Aorta (tissue), 5 donors: ENCODE results near the gene NEURL3. TPM values are rescaled to one million over a fixed set of nuclear protein-coding genes. Genes with fewer than 3 reads are reported as not detected.

Experiments
- ATAC-seq: fragments of 200-7000 bp; cut with Tn5 transposase; one replicate; pipeline ENCODE4 v1.9.1; 2022; ENCODE audit warnings: moderate library complexity; ENCODE audit not compliant: low FRiP score
- DNase-seq, 2 donors: peaks; one replicate each; pipeline ENCODE4 v3.0.0-alpha.2; 2020
- H3K27ac ChIP-seq, 2 donors: one replicate each; pipeline ENCODE4 v1.5.1; 2013; ENCODE audit warnings: low read length in 2 of 2, mild to moderate bottlenecking in 2 of 2, moderate library complexity in 2 of 2, control low read depth in 1 of 2, inconsistent platforms in 1 of 2, low read depth in 1 of 2
- H3K27me3 ChIP-seq, 2 donors: one replicate each; pipeline ENCODE4 v1.6.1; 2013; ENCODE audit warnings: control low read depth in 1 of 2, low read length in 1 of 2, mild to moderate bottlenecking in 1 of 2, moderate library complexity in 1 of 2; ENCODE audit not compliant: insufficient read depth in 2 of 2, control insufficient read depth in 1 of 2
- H3K36me3 ChIP-seq, 2 donors: one replicate each; pipeline ENCODE4 v1.6.1; 2013; ENCODE audit warnings: control low read depth in 1 of 2, low read length in 1 of 2, mild to moderate bottlenecking in 1 of 2; ENCODE audit not compliant: insufficient read depth in 2 of 2, control insufficient read depth in 1 of 2
- H3K4me1 ChIP-seq, 2 donors: one replicate each; pipeline ENCODE4 v1.6.1; 2013; ENCODE audit warnings: low read length in 2 of 2, control low read depth in 1 of 2, mild to moderate bottlenecking in 1 of 2, moderate library complexity in 1 of 2; ENCODE audit not compliant: insufficient read depth in 2 of 2, control insufficient read depth in 1 of 2
- H3K4me3 ChIP-seq, 2 donors: one replicate each; pipeline ENCODE4 v1.5.1; 2013; ENCODE audit warnings: low read length in 2 of 2, control low read depth in 1 of 2, mild to moderate bottlenecking in 1 of 2
- H3K9me3 ChIP-seq: one replicate; pipeline ENCODE4 v1.6.1; 2013; ENCODE audit warnings: mild to moderate bottlenecking, low read length; ENCODE audit not compliant: control insufficient read depth
- WGBS, 2 donors: extraction: QIAGEN DNeasy Blood & Tissue Kit; methylation state at CpG; one replicate each; pipeline ENCODE4 v1.1.7; 2013; 5-methylcytosine and 5-hydroxymethylcytosine counted together
- intact Hi-C, 2 donors: fragments of 100-400 bp; cut with DNase I; formaldehyde crosslinking; loops; one replicate each; pipeline versions ENCODE4 v1.14.2 to v1.15.0; 2022
- polyA plus RNA-seq, 2 donors: library from polyadenylated mRNA; stranded (reverse); fragments of 200-250 nt; gene quantifications; one replicate each; pipeline ENCODE4 v1.2.3, GENCODE V29; 2013
- total RNA-seq, 2 donors: library from RNA; stranded (reverse); fragmentation: NEBNext Ultra II Directional; extraction: Animal tissue kit (Norgen Biotek cat#: 25700); gene quantifications; one replicate each; pipeline ENCODE4 v1.2.1, GENCODE V29; 2021
- donor health status: healthy with polysubstance abuse.
- donor health status: Bipolar disorder and iron deficiency.
- donor health status: DM: no; HTN: no; CAD: no.
- donor health status: DM: no; HTN: no; CAD: no.
- donor health status: DM: yes; HTN: yes; CAD: no.

Gene NEURL3
- total and polyA plus RNA-seq, 4 donors, result 0.33 to 0.75 TPM; not detected in 2

DNA sequence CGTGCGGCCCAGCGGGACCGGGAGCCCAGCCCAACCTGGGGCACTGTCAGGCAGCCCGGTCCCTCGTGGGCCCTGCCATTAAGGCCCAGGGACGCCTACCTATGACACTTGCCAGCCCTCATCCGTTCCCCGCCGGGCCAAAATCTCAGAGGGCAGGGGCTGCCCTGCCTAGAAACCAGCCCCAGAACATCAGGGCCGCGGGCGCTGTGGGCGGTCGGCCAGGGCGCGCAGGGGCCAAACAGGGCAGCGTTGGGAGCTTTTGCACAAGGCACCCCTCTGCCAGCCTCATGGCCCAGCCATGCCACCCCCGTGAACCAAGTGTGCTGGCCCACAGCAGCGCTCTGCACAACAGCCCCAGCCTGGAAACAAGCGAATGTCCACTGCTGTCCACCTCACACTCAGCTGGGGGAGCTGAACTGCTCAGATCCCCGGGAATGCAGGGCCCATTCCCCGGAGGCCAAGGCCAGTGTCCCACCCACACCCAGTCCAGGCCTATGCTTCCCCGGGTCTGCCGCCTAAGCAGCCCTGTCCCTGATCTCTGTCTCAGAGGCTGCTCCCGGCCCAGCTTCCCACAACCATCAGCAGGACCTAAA lies 3.5 kb upstream of the NEURL3 start:
- intact Hi-C loops, result loop anchor here (1.0 to 10.0 kb wide), 9 partner anchors 38 to 514 kb away; partner anchors contain the start of genes SNRNP200 (in 2 of the 2), ANKRD36C (in 1 of the 2), ASTL (in 1 of the 2) and DUSP2 (in 1 of the 2)
- H3K27me3 ChIP-seq, result no peaks in the 10 kb centered on the region
- no peak overlapping the region for H3K4me3 ChIP-seq
- no peaks in the 10 kb centered on the region for H3K36me3 ChIP-seq
- DNase-seq (peak in 1 of 2 donors; percentile 48), ATAC-seq (no peak)
- no peaks in the 10 kb centered on the region for H3K4me1 ChIP-seq
- 58 to 62% methylated on average over 26 of the region's 26 CpGs for WGBS, 2 donors
- no peak overlapping the region for H3K27ac ChIP-seq
- H3K9me3 ChIP-seq, result no peaks in the 10 kb centered on the region

DNA sequence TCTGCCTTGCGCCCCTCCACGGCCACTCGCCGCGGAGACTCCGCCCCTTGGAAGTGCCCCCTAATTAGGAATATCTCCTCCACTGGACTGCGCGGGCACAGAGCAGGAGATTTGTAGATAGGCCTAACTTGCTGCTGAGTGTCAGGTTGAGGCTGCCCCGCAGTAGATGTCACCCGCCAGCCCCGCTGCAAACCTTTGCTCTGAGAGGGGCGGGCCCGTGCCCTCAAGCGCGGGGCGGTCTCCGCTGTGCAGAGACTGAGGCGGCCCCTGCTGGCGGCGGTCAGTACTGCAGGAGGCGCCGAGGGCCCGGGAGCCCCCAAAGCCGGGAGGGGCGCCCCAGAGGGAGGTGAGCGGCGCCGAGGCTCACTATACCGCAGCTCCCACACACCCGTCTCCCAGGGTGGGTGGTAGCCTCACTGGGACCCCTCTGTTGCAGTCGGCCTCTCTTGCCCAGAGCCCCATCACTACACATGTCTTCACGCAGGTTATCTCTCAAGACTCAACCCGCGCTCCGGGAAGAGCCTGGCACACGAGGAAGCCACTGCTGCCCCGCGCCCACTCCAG lies 2.9 kb upstream of the NEURL3 start:
- no peak overlapping the region for H3K27ac ChIP-seq
- H3K4me1 ChIP-seq, result no peaks in the 10 kb centered on the region
- no peaks in the 10 kb centered on the region for H3K27me3 ChIP-seq
- intact Hi-C loops, result loop anchor here (2.0 to 10.0 kb wide), 8 partner anchors 37 to 513 kb away; partner anchors contain the start of genes SNRNP200 (in 2 of the 2), ANKRD36C (in 1 of the 2), ASTL (in 1 of the 2) and DUSP2 (in 1 of the 2)
- 7 to 8% methylated on average over 28 to 38 of the region's 38 CpGs for WGBS, 2 donors
- no peaks in the 10 kb centered on the region for H3K36me3 ChIP-seq
- peak; percentile 89 for ATAC-seq
- H3K9me3 ChIP-seq, result no peaks in the 10 kb centered on the region
- peak; percentile 84 to 93 for DNase-seq
- H3K4me3 ChIP-seq, result no peak overlapping the region

DNA sequence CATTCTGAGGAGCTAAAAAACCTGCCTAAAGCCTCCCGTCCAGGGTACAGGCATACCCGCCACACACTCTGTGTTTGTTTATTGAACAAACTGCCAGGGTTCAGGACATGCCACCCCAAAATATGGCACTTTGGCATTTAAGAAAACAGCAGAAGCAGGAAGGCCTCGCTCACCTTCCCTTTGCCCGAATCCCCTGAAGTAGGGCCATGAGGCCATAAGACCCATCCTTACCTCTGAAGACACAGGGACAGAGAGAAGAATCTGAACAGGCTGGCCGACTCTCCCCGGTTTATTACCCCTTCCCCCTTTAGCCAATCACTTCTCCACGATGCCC lies 1.7 kb upstream of the NEURL3 start:
- intact Hi-C loops, result loop anchor here (5.0 to 10.0 kb wide), 5 partner anchors 50 to 512 kb away; partner anchors contain the start of genes ANKRD36C (in 1 of the 2), ASTL (in 1 of the 2), DUSP2 (in 1 of the 2) and SNRNP200 (in 1 of the 2)
- Histone ChIP-seq H3K4me3 (no peak overlapping the region), H3K27me3 (no peaks in the 10 kb centered on the region), H3K27ac (no peak overlapping the region), H3K9me3 (no peaks in the 10 kb centered on the region), H3K4me1 (no peaks in the 10 kb centered on the region), H3K36me3 (no peaks in the 10 kb centered on the region)
- ATAC-seq, result no peak
- 93 to 97% methylated on average over 7 of the region's 7 CpGs for WGBS, 2 donors
- DNase-seq, result no peak

DNA sequence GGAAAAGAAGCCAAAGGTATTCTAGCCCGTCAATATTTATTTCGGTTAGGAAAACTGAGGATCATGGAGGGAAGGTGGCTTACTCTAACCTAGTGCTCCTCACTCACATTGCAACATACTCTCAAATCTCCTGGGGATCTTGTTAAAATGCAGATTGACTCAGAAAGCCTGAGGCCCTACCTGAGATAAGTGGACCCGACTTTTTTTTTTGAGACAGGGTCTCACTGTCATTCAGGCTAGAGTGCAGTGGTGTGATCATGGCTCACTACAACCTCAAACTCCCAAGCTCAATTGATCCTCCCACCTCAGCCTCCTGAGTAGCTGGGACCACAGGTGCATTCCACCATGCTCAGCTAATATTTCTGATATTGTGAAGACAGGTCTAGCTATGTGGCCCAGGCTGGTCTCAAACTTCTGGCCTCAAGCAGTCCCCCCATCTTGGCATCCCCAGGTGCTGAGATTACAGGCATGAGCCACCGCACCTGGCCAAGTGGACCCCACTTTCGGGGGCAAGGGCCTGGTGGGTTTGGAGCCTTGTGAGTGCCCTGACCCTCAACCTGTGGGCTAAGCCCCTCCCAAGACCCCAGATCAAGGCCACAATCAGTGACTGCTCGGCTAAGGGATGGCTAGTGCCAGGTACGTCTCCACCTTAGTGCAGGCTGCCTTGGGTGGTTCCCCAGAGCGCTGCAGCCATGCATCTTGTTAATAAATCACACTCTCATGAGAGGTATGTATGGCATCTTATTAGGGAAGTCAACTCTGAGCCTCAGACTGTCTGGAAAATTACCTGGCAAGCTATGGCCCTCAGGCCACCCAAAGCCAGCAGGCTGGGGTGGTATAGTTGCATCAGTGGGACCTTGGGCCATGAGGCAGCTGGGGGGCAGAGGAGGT lies 1.1 kb upstream of the NEURL3 start:
- Histone ChIP-seq H3K27ac (no peak overlapping the region), H3K9me3 (no peaks in the 10 kb centered on the region), H3K36me3 (no peaks in the 10 kb centered on the region), H3K4me1 (no peaks in the 10 kb centered on the region), H3K27me3 (no peaks in the 10 kb centered on the region), H3K4me3 (no peak overlapping the region)
- DNase-seq (no peak), ATAC-seq (no peak)
- intact Hi-C loops, result loop anchor here (5.0 to 10.0 kb wide), 5 partner anchors 51 to 511 kb away; partner anchors contain the start of genes ANKRD36C (in 1 of the 2), ASTL (in 1 of the 2), DUSP2 (in 1 of the 2) and SNRNP200 (in 1 of the 2)
- 92% methylated on average over 8 of the region's 8 CpGs for WGBS, 2 donors

DNA sequence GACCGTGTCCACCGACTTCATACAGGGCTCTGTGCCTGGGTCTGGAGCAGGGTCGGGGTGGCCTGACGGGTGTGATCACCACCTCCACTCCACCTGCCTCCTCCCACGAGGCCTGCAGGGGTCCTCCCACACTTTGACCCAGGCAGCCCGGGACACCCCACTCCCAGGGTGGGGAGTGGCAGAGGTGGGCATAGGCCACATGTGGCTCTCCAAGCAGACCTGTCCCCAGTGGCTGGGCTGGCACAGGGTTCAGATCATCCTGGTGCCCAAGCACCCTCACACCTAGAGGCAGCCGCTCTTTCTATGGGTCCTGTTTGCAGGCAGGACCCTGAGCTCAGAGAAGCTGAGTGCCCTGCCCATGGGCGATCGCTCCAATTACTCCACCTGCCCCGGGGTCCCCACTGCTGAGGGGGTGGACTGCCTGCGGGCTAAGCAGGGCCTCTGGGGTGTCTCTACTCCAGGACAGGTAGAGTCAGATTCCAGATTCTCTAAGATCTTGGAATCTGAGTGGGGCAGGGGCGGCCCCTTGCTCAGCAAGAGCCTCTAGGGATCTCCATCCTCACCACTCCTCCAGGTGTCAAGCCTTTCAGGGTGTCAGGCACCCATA lies 1.4 kb downstream of the NEURL3 start:
- Histone ChIP-seq H3K9me3 (no peaks in the 10 kb centered on the region), H3K4me1 (no peaks in the 10 kb centered on the region), H3K36me3 (no peaks in the 10 kb centered on the region), H3K4me3 (no peak overlapping the region), H3K27me3 (no peaks in the 10 kb centered on the region), H3K27ac (no peak overlapping the region)
- 91 to 94% methylated on average over 12 of the region's 12 CpGs for WGBS, 2 donors
- ATAC-seq (no peak), DNase-seq (no peak)
- intact Hi-C loops, result loop anchor here (10.0 kb wide), 4 partner anchors 199 to 509 kb away; partner anchors contain the start of genes ANKRD36C (in 1 of the 2), ASTL (in 1 of the 2), DUSP2 (in 1 of the 2) and SNRNP200 (in 1 of the 2)

DNA sequence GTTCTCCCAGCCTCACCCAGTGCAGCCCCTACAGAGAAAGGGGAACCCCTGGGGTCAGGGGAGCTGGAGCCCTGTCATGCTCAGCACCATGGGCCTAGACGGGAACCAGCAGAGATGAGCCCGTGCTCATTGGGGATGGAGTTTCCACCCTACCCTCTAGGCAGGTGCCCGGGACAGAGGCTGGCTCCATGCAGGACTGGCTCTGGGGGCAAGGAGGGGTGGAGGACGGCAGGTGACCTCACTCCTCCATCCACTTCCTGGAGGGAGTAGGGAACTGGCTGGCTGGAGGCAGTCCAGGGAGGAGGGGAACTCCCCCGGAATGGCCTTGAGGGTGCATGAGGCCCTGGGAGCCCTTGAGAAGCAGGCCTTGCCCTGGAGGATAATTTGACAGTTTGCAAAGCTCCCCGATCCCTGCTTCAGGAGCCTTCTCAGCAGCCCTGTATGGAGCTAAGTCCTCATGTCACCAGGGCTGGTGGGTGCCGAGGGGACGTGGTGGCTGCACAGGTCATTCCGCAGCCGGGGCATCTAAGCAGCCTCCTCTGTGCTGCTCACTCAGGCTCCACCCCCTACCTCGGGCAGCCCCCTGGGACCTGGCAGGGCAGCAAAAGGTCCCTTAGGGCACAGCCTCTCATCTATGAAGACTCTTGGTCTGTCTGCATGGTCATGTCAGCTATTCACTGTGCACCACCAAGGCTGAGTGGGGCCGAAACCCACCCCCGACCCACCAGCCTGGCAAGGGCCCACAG lies 2.1 kb downstream of the NEURL3 start:
- Histone ChIP-seq H3K27me3 (no peaks in the 10 kb centered on the region), H3K4me1 (no peaks in the 10 kb centered on the region), H3K36me3 (no peaks in the 10 kb centered on the region), H3K9me3 (no peaks in the 10 kb centered on the region), H3K4me3 (no peak overlapping the region), H3K27ac (no peak overlapping the region)
- ATAC-seq (no peak), DNase-seq (peak in 1 of 2 donors; percentile 53)
- WGBS, 2 donors, result 90% methylated on average over 13 of the region's 13 CpGs
- intact Hi-C loops, result loop anchor here (10.0 kb wide), 4 partner anchors 198 to 508 kb away; partner anchors contain the start of genes ANKRD36C (in 1 of the 2), ASTL (in 1 of the 2), DUSP2 (in 1 of the 2) and SNRNP200 (in 1 of the 2)

DNA sequence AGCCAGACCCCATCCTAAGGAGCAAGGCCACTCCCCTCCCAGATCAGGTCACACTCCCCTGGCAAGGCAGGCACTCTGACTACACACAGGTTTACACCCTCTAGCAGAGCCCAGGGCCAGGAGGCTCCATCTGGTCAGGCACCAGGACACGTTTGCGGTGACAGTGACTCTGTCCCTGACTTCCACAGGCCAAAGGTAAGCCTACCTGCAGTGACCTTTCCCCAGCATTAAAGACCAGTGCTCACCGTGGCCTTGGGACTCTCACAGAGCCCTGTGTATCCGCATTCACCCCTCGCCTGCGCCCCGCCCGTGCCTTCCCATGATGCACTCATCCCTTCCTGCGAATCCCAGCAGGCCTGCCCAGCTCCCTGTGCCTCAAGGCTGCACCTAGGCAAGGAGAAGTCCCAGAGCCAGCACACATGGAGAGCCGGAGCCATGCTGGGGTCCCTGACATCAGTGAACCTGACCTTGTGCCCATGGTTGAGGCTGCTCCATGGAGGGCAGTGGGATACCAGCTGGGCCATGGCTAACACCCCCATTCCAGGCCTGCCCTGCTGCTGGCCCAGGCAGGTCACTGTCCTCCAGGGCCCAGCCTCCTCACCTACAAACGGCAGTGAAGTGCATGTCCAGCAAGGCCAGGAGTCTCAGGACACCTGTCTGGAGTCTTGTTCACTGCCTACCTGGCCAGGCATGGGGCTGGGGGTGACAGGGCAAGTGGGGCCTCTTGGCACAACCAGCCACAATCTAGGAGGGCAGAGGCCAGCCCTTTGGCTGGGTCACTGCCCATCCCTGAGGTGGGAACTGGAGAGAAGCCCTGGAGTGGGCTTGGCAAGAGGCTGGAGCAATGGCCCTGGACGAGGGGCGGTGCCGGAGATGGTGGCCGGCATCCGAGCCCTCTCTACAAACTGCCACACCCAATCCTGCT lies 3.0 kb downstream of the NEURL3 start:
- WGBS, 2 donors, result 92 to 93% methylated on average over 16 of the region's 16 CpGs
- ATAC-seq, result no peak
- intact Hi-C loops, result loop anchor here (10.0 kb wide), 4 partner anchors 197 to 507 kb away; partner anchors contain the start of genes ANKRD36C (in 1 of the 2), ASTL (in 1 of the 2), DUSP2 (in 1 of the 2) and SNRNP200 (in 1 of the 2)

More for the DNA sequence above, 3.0 kb downstream of the NEURL3 start:
- Histone ChIP-seq H3K4me1 (no peaks in the 10 kb centered on the region), H3K27ac (no peak overlapping the region), H3K36me3 (no peaks in the 10 kb centered on the region), H3K9me3 (no peaks in the 10 kb centered on the region), H3K27me3 (no peaks in the 10 kb centered on the region), H3K4me3 (no peak overlapping the region)
- no peak for DNase-seq
